HEK293T (cell line): ENCODE results near the gene CNOT1.
"Not testable (repeated sequence)": the region's sequence is repeated elsewhere in the genome, so short reads cannot be mapped to it uniquely, and the experiment has no call there.

ENCODE experiments used
- FOXK2 ChIP-seq: fragments of 450-650 bp; IDR thresholded peaks from 2 replicates; pipeline ENCODE4 v1.6.1; 2016; ENCODE audit warnings: mild to moderate bottlenecking
- LEF1 ChIP-seq: fragments of 450-650 bp; IDR thresholded peaks from 2 replicates; pipeline ENCODE4 v1.6.1; 2017; ENCODE audit warnings: mild to moderate bottlenecking, borderline replicate concordance
- TARDBP ChIP-seq: fragments of 450-650 bp; IDR thresholded peaks from 2 replicates; pipeline ENCODE4 v1.6.1; 2016

GRCh38 chr16:58637021-58637420 lies 7.4 kb upstream of the CNOT1 start:
- TF ChIP-seq FOXK2, TARDBP, LEF1: not testable (repeated sequence)
